GM12878 (cell line): Measurements from ENCODE around the gene CDR2L. TPM values are rescaled to one million over a fixed set of nuclear protein-coding genes. Genes with fewer than 3 reads are reported as not detected.

Experiments
- ATF7 ChIP-seq: fragments of 450-650 bp; IDR thresholded peaks from 2 replicates; pipeline ENCODE4 v1.6.1; 2016; ENCODE audit warnings: low read depth, mild to moderate bottlenecking
- BHLHE40 ChIP-seq, 2 experiments: fragments of 450-650 bp in 1 of 2; IDR thresholded peaks; 2 replicates each; pipeline ENCODE4 v1.6.1; 2011 to 2017; ENCODE audit warnings: low read depth in 2 of 2, borderline replicate concordance in 1 of 2, improper control_type of control experiment in 1 of 2, low read length in 1 of 2, mild to moderate bottlenecking in 1 of 2
- IKZF2 ChIP-seq, 2 experiments: fragments of 450-650 bp; IDR thresholded peaks; 2 replicates each; pipeline ENCODE4 v1.6.1; 2017; ENCODE audit warnings: mild to moderate bottlenecking in 2 of 2, moderate library complexity in 2 of 2
- NBN ChIP-seq: fragments of 450-650 bp; IDR thresholded peaks from 2 replicates; pipeline ENCODE4 v1.6.1; 2016
- PML ChIP-seq: IDR thresholded peaks from 2 replicates; pipeline ENCODE4 v1.6.1; 2012; ENCODE audit warnings: low read length, inconsistent platforms
- POLR2A ChIP-seq: IDR thresholded peaks from 2 replicates; pipeline ENCODE4 v1.6.1; 2011; ENCODE audit warnings: low read depth, mild to moderate bottlenecking, low read length
- RAD51 ChIP-seq: fragments of 450-650 bp; IDR thresholded peaks from 2 replicates; pipeline ENCODE4 v1.6.1; 2016; ENCODE audit warnings: moderate library complexity, mild to moderate bottlenecking, inconsistent platforms
- RELA ChIP-seq: fragments of 450-650 bp; IDR thresholded peaks from 2 replicates; pipeline ENCODE4 v1.8.0; 2014; ENCODE audit warnings: borderline replicate concordance; ENCODE audit not compliant: partially characterized antibody
- RFX5 ChIP-seq: IDR thresholded peaks from 2 replicates; pipeline ENCODE4 v1.6.1; 2011; ENCODE audit warnings: low read depth, low read length, improper control_type of control experiment
- RUNX3 ChIP-seq: IDR thresholded peaks from 2 replicates; pipeline ENCODE4 v1.6.1; 2012; ENCODE audit warnings: low read length, inconsistent platforms
- SIN3A ChIP-seq: IDR thresholded peaks from 2 replicates; pipeline ENCODE4 v1.6.1; 2012; ENCODE audit warnings: low read depth, low read length, improper control_type of control experiment
- SPI1 ChIP-seq: IDR thresholded peaks from 2 replicates; pipeline ENCODE4 v1.6.1; 2011; ENCODE audit warnings: low read depth, mild to moderate bottlenecking, low read length, moderate library complexity, borderline replicate concordance; ENCODE audit not compliant: insufficient read depth
- ZNF207 ChIP-seq: fragments of 450-650 bp; IDR thresholded peaks from 2 replicates; pipeline ENCODE4 v1.6.1; 2014; ENCODE audit warnings: antibody characterized with exemption, mild to moderate bottlenecking, borderline replicate concordance
- polyA plus RNA-seq, 11 experiments: library from polyadenylated mRNA; depleted of rRNA in 4 of 11; unstranded in 6 of 11; stranded (reverse) in 5 of 11; fragments of >200 nt; fragmentation: Nextera tagmentation in 4 of 11; fragmentation: Illumina TruSeq in 1 of 11; extraction: Ambion mirVana in 4 of 11; extraction: Trizol in 1 of 11; gene quantifications; 1 replicate in 1 of 11; 2 replicates in 10 of 11; pipeline versions ENCODE4 v1.2.1 to v1.2.3, GENCODE V29; 2011 to 2016; ENCODE audit warnings: inconsistent platforms in 2 of 11, missing spikeins in 2 of 11, low read depth in 1 of 11
- total RNA-seq, 4 experiments: library from RNA; depleted of rRNA in 3 of 4; stranded (reverse); fragments of >200 nt in 3 of 4; fragmentation: Illumina TruSeq in 1 of 4; extraction: Trizol in 1 of 4; gene quantifications; 2 replicates each; pipeline versions ENCODE4 v1.2.1 to v1.2.3, GENCODE V29; 2013 to 2021
- TF ChIP-seq, protein P1 (sequence below): fragments of 450-650 bp; formaldehyde crosslinking; IDR thresholded peaks from 2 replicates; pipeline ENCODE4 v1.4.0; 2022; ENCODE audit warnings: mild to moderate bottlenecking, moderate library complexity
- TF ChIP-seq, protein P2 (sequence below): fragments of 450-650 bp; IDR thresholded peaks from 2 replicates; pipeline ENCODE4 v1.6.1; 2017; ENCODE audit warnings: low read depth, mild to moderate bottlenecking, moderate library complexity

CDR2L gene
- total and polyA plus RNA-seq, 10 of the 15 experiments (the other 5 are each of a cell fraction or from before 2014, with no cell fraction given), result 0.03 to 0.18 (median 0.04) TPM; not detected in 6

DNA sequence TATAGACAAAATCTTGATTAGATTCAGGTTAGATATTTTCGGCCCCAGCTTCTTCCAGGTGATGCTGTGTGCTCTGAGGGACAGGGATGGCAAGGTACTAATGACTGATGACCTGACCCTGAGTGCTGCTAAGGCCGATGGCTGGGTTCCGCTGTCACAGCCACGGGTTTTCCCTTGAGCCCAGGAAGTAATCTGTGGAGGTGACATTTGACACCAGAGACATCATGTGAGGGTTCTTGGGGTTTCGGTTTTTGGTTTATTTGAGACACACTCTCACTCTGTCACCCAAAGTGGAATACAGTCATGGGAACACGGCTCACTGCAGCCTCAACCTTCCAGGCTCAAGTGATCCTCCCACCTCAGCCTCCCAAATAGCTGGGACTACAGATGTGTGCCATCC lies 41.9 kb upstream of the CDR2L start (continued):
- no peak for TF ChIP-seq SIN3A
- TF ChIP-seq, protein P1, sequence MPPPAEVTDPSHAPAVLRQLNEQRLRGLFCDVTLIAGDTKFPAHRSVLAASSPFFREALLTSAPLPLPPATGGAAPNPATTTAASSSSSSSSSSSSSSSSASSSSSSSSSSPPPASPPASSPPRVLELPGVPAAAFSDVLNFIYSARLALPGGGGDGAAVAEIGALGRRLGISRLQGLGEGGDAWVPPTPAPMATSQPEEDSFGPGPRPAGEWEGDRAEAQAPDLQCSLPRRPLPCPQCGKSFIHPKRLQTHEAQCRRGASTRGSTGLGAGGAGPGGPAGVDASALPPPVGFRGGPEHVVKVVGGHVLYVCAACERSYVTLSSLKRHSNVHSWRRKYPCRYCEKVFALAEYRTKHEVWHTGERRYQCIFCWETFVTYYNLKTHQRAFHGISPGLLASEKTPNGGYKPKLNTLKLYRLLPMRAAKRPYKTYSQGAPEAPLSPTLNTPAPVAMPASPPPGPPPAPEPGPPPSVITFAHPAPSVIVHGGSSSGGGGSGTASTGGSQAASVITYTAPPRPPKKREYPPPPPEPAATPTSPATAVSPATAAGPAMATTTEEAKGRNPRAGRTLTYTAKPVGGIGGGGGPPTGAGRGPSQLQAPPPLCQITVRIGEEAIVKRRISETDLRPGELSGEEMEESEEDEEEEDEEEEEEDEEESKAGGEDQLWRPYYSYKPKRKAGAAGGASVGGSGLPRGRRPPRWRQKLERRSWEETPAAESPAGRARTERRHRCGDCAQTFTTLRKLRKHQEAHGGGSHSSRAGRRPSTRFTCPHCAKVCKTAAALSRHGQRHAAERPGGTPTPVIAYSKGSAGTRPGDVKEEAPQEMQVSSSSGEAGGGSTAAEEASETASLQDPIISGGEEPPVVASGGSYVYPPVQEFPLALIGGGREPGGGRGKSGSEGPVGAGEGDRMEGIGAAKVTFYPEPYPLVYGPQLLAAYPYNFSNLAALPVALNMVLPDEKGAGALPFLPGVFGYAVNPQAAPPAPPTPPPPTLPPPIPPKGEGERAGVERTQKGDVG (CRISPR knock-in tag), result no peak
- TF ChIP-seq ATF7, result peak; percentile 59; the same call in 1 of the 2 replicates
- TF ChIP-seq SPI1, result 0 out of 2 replicates have a peak, but pooled peaks have one; percentile 11
- TF ChIP-seq RUNX3, result peak; percentile 86
- TF ChIP-seq RELA, result peak; percentile 43
- no peak for TF ChIP-seq RFX5
- peak; percentile 52; the same call in 1 of the 2 replicates for TF ChIP-seq POLR2A
- TF ChIP-seq RAD51, result peak; percentile 77
- TF ChIP-seq, protein P2, sequence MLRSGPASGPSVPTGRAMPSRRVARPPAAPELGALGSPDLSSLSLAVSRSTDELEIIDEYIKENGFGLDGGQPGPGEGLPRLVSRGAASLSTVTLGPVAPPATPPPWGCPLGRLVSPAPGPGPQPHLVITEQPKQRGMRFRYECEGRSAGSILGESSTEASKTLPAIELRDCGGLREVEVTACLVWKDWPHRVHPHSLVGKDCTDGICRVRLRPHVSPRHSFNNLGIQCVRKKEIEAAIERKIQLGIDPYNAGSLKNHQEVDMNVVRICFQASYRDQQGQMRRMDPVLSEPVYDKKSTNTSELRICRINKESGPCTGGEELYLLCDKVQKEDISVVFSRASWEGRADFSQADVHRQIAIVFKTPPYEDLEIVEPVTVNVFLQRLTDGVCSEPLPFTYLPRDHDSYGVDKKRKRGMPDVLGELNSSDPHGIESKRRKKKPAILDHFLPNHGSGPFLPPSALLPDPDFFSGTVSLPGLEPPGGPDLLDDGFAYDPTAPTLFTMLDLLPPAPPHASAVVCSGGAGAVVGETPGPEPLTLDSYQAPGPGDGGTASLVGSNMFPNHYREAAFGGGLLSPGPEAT, result peak; percentile 62
- TF ChIP-seq NBN, result peak; percentile 67
- peak; percentile 46 to 57; a peak in 2 of 4 replicates for TF ChIP-seq BHLHE40 (IDR thresholded peaks at IDR 0.05; ENCODE audit: borderline replicate concordance in 1 of 2, low read depth in 2 of 2, low read length in 1 of 2)
- TF ChIP-seq ZNF207, result no peak
- TF ChIP-seq IKZF2 (IDR thresholded peaks at IDR 0.05), result peak; percentile 63 to 66; a peak in 3 of 4 replicates
- TF ChIP-seq PML, result 0 out of 2 replicates have a peak, but pooled peaks have one; percentile 27
